Measurements from ENCODE around the gene UNK. TPM values are rescaled to one million over a fixed set of nuclear protein-coding genes. Genes with fewer than 3 reads are reported as not detected.

Gene UNK
- total RNA-seq, 1 experiment from 2014 or later, result 32.1 TPM

DNA sequence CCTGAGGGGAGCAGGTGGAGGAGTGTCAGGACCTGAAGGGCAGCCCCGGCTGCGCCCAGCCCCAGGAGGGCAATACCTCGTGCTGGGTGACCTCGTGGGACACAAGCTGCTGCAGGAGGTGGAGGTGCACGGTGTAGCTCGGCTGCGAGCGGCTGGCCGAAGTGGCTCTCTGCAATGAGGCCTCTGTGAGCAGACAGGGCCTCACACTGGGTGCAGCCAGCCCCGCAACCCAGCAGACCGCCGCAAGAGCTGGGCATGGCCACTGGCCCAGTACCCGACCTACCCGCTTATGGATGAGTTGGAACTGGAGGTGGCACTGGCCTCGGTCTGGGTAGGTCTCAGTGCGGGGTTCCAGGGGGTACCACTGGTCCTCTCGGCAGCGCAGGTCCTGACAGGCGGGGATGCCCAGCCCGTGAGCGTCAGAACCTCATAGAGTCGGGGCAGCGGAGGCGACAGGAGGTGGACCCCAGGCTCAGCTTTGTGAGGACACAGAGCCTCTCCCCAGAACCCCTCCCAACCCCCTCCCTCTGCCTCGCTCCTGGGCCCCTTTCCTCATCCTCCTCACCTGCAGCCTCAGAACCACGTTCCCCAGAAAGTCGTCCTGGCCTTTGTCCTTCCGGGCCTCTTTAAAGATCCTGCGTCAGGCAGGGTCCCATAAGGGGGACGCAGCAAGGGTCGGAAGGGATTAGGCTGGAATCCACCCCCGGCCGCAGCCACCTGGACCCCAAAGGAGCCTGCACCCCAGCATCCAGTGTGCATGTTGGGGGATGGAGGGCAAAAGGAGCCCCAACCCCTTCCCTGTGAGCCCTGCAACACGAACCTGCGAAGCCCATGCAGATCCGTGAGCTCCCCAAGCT, 55.6 kb downstream of the UNK start:
- Histone ChIP-seq H3K27ac (ENCODE audit: low read length) (no peak overlapping the region), H3K27me3 (ENCODE audit: control insufficient read depth, insufficient read depth, low read length) (no peaks in the 10 kb centered on the region), H3K36me3 (ENCODE audit: control insufficient read depth, insufficient read depth, low read length) (no peaks in the 10 kb centered on the region), H3K9me3 (ENCODE audit: control insufficient read depth, insufficient read depth, low read depth, low read length) (no peaks in the 10 kb centered on the region), H3K4me1 (ENCODE audit: control insufficient read depth, insufficient read depth, low read length) (peaks cover 17% of the 10 kb centered on the region), H3K4me3 (ENCODE audit: low read depth in 2 of 2, low read length in 2 of 2) (no peak overlapping the region)
- POLR2A ChIA-PET, result interaction anchor here (0.5 to 0.6 kb wide), 3 partner anchors 11 to 15 kb away, joined by 5 to 6 read pairs (median 6); partner anchors contain the start of gene WBP2
- no peak for DNase-seq (ENCODE audit: low read depth, low spot score)
- ATAC-seq, result no peak
- TF ChIP-seq SIN3A (IDR thresholded peaks at IDR 0.05; ENCODE audit: borderline replicate concordance, insufficient read depth, low read depth, low read length) (no peak), TCF7L2 (IDR thresholded peaks at IDR 0.05; ENCODE audit: low read depth, low read length) (no peak), POLR2AphosphoS5 (IDR thresholded peaks at IDR 0.05; ENCODE audit: low read depth, low read length) (no peak)
- TF ChIP-seq, protein P1, sequence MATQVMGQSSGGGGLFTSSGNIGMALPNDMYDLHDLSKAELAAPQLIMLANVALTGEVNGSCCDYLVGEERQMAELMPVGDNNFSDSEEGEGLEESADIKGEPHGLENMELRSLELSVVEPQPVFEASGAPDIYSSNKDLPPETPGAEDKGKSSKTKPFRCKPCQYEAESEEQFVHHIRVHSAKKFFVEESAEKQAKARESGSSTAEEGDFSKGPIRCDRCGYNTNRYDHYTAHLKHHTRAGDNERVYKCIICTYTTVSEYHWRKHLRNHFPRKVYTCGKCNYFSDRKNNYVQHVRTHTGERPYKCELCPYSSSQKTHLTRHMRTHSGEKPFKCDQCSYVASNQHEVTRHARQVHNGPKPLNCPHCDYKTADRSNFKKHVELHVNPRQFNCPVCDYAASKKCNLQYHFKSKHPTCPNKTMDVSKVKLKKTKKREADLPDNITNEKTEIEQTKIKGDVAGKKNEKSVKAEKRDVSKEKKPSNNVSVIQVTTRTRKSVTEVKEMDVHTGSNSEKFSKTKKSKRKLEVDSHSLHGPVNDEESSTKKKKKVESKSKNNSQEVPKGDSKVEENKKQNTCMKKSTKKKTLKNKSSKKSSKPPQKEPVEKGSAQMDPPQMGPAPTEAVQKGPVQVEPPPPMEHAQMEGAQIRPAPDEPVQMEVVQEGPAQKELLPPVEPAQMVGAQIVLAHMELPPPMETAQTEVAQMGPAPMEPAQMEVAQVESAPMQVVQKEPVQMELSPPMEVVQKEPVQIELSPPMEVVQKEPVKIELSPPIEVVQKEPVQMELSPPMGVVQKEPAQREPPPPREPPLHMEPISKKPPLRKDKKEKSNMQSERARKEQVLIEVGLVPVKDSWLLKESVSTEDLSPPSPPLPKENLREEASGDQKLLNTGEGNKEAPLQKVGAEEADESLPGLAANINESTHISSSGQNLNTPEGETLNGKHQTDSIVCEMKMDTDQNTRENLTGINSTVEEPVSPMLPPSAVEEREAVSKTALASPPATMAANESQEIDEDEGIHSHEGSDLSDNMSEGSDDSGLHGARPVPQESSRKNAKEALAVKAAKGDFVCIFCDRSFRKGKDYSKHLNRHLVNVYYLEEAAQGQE (IDR thresholded peaks at IDR 0.05; ENCODE audit: insufficient read depth in 1 of 2, low read depth in 2 of 2, low read length in 1 of 2), result no peak
- TF ChIP-seq, protein P2, sequence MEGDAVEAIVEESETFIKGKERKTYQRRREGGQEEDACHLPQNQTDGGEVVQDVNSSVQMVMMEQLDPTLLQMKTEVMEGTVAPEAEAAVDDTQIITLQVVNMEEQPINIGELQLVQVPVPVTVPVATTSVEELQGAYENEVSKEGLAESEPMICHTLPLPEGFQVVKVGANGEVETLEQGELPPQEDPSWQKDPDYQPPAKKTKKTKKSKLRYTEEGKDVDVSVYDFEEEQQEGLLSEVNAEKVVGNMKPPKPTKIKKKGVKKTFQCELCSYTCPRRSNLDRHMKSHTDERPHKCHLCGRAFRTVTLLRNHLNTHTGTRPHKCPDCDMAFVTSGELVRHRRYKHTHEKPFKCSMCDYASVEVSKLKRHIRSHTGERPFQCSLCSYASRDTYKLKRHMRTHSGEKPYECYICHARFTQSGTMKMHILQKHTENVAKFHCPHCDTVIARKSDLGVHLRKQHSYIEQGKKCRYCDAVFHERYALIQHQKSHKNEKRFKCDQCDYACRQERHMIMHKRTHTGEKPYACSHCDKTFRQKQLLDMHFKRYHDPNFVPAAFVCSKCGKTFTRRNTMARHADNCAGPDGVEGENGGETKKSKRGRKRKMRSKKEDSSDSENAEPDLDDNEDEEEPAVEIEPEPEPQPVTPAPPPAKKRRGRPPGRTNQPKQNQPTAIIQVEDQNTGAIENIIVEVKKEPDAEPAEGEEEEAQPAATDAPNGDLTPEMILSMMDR (IDR thresholded peaks at IDR 0.05), result no peak
- in situ Hi-C loops (cut with HindIII; ENCODE audit: low pct_unique_long_range_greater_than_20kb, low sequenced_read_pairs) (no loop called here), intact Hi-C loops (cut with micrococcal nuclease; ENCODE audit: unreplicated experiment) (no loop called here)
- BruUV-seq (replicated peaks), result no TSS peak
- CTCF ChIA-PET, result interaction anchor here (0.6 kb wide), 4 partner anchors 8 to 657 kb away, joined by 3 to 7 read pairs (median 3); no protein-coding TSS in a partner anchor

DNA sequence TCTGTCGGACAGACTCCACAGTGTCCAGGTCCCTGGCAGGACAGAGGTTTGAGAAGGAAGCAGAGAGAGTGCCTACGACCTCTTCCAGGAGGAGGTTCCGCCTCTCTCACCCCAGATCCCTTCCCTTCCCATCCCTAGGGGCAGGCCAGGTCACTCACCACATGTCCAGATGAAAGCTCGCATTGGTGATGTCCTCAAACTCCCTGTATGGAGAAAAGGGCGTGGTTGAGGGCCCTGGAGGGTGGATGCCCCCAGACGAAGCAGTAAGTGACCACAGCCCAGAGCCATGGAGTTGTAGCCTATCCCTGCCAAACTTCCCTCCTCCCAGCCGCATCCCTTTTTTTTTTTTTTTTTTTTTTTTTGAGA, 56.2 kb downstream of the UNK start:
- POLR2A ChIA-PET, result interaction anchor here (0.5 kb wide), 1 partner anchor 10 kb away, joined by 6 read pairs; no protein-coding TSS in a partner anchor
- H3K9me3 ChIP-seq (ENCODE audit: control insufficient read depth, insufficient read depth, low read depth, low read length), result no peaks in the 10 kb centered on the region
- H3K27ac ChIP-seq (ENCODE audit: low read length), result no peak overlapping the region
- H3K4me1 ChIP-seq (ENCODE audit: control insufficient read depth, insufficient read depth, low read length), result peaks cover 23% of the 10 kb centered on the region
- H3K36me3 ChIP-seq (ENCODE audit: control insufficient read depth, insufficient read depth, low read length), result no peaks in the 10 kb centered on the region
- no peak for DNase-seq (ENCODE audit: low read depth, low spot score)
- in situ Hi-C loops (cut with HindIII; ENCODE audit: low pct_unique_long_range_greater_than_20kb, low sequenced_read_pairs) (no loop called here), intact Hi-C loops (cut with micrococcal nuclease; ENCODE audit: unreplicated experiment) (no loop called here)
- TF ChIP-seq SIN3A (IDR thresholded peaks at IDR 0.05; ENCODE audit: borderline replicate concordance, insufficient read depth, low read depth, low read length) (no peak), POLR2AphosphoS5 (IDR thresholded peaks at IDR 0.05; ENCODE audit: low read depth, low read length) (no peak), TCF7L2 (IDR thresholded peaks at IDR 0.05; ENCODE audit: low read depth, low read length) (no peak)
- TF ChIP-seq, protein P1 (IDR thresholded peaks at IDR 0.05; ENCODE audit: insufficient read depth in 1 of 2, low read depth in 2 of 2, low read length in 1 of 2), result no peak
- TF ChIP-seq, protein P2 (IDR thresholded peaks at IDR 0.05), result no peak
- BruUV-seq (replicated peaks), result no TSS peak
- no peak for ATAC-seq
- no peak overlapping the region for H3K4me3 ChIP-seq (ENCODE audit: low read depth in 2 of 2, low read length in 2 of 2)
- CTCF ChIA-PET, result interaction anchor here (0.6 kb wide), 2 partner anchors 15 to 53 kb away, joined by 5 to 7 read pairs; no protein-coding TSS in a partner anchor
- no peaks in the 10 kb centered on the region for H3K27me3 ChIP-seq (ENCODE audit: control insufficient read depth, insufficient read depth, low read length)

Measured in Panc1 (cell line).